ENCODE results near the gene TBC1D21. TPM values are rescaled to one million over a fixed set of nuclear protein-coding genes. Genes with fewer than 3 reads are reported as not detected.

The TBC1D21 gene
- total and polyA plus RNA-seq, 2 of the 8 experiments (the other 6 are each of a cell fraction or from before 2014, with no cell fraction given), result not detected

GRCh38 chr15:73931441-73931840 is 58.1 kb downstream of the TBC1D21 start:
- DNase-seq (ENCODE audit: low read depth in 1 of 2, low spot score in 2 of 2) (no peak), FAIRE-seq (no peak)
- peak overlapping the region in 1 of 4 experiments; percentile 37; a peak in 1 of 7 replicates for H3K9ac ChIP-seq (replicated peaks in 1 of 4; ENCODE audit: extremely low read depth in 1 of 4, low read depth in 3 of 4, low read length in 3 of 4)
- no peak overlapping the region for H4K8ac ChIP-seq (ENCODE audit: extremely low read depth, insufficient read depth, low read length)
- no peak overlapping the region for H3K4me2 ChIP-seq (ENCODE audit: insufficient read depth in 1 of 2, low read depth in 2 of 2, low read length in 2 of 2)
- 66% methylated on average over 2 of the region's 2 CpGs; no CpG with 5 or more reads in 1 of the 2 experiments for WGBS, 2 experiments (ENCODE audit: extremely low coverage in 1 of 2, insufficient coverage in 1 of 2, insufficient read length in 1 of 2, insufficient replicate concordance in 2 of 2, low coverage in 1 of 2, low lambda C conversion rate in 2 of 2, missing lambda C conversion rate in 1 of 2)
- no peaks in the 10 kb centered on the region for H3K79me2 ChIP-seq (ENCODE audit: control insufficient read depth in 1 of 2, insufficient read depth in 2 of 2, low read length in 2 of 2)
- H3K18ac ChIP-seq (ENCODE audit: extremely low read depth, low read length), result no peak overlapping the region
- no peak overlapping the region for H2BK5ac ChIP-seq (ENCODE audit: low read depth, low read length)
- H2BK120ac ChIP-seq (replicated peaks; ENCODE audit: low read depth, low read length), result no peak overlapping the region
- H2BK12ac ChIP-seq (ENCODE audit: low read depth, low read length), result no peak overlapping the region
- no peak overlapping the region for H2BK15ac ChIP-seq (ENCODE audit: low read length)
- H3K27me3 ChIP-seq (replicated peaks in 1 of 4; ENCODE audit: control insufficient read depth in 3 of 4, extremely low read depth in 1 of 4, insufficient read depth in 3 of 4, low read length in 3 of 4), result peaks cover 0 to 5% (median 2%) of the 10 kb centered on the region in 4 experiments; a peak in 3 of 7 replicates
- ChIA-PET POLR2A (ENCODE audit: partially characterized antibody) (no interaction called here), CTCF (ENCODE audit: partially characterized antibody) (interaction anchor here (0.6 to 2.6 kb wide), 6 partner anchors 19 to 106 kb away, joined by 3 to 16 read pairs (median 4); no protein-coding TSS in a partner anchor)
- no peak overlapping the region for H3K27ac ChIP-seq (ENCODE audit: low read depth, low read length)
- no peak overlapping the region for H4K5ac ChIP-seq (ENCODE audit: insufficient read length, low read depth, low read length)
- H2BK20ac ChIP-seq (ENCODE audit: low read length), result no peak overlapping the region
- TF ChIP-seq JUND (IDR thresholded peaks at IDR 0.05; ENCODE audit: low read length) (no peak), USF2 (IDR thresholded peaks at IDR 0.05; ENCODE audit: low read length) (no peak), KDM5A (IDR thresholded peaks at IDR 0.05; ENCODE audit: low read length) (no peak), NANOG (IDR thresholded peaks at IDR 0.05; ENCODE audit: insufficient read depth, low read depth, low read length, poor library complexity, severe bottlenecking) (no peak), GTF2F1 (IDR thresholded peaks at IDR 0.05; ENCODE audit: borderline replicate concordance, low read depth, low read length) (no peak), BCL11A (IDR thresholded peaks at IDR 0.05; ENCODE audit: low read depth in 2 of 2, low read length in 2 of 2) (no peak), POU5F1 (IDR thresholded peaks at IDR 0.05; ENCODE audit: low read depth, low read length) (no peak), FOSL1 (IDR thresholded peaks at IDR 0.05; ENCODE audit: insufficient read depth, low read depth, low read length) (no peak), KDM4A (IDR thresholded peaks at IDR 0.05; ENCODE audit: low read depth, low read length, severe bottlenecking) (no peak)
- H3K23me2 ChIP-seq (ENCODE audit: low read depth, low read length), result peaks cover 13% of the 10 kb centered on the region
- H3K4ac ChIP-seq (replicated peaks; ENCODE audit: insufficient read length, low read depth, low read length), result no peak overlapping the region
- no peak overlapping the region for H2AK5ac ChIP-seq (ENCODE audit: low read depth, low read length)
- no peak overlapping the region for H3K14ac ChIP-seq (ENCODE audit: insufficient read length)
- no peaks in the 10 kb centered on the region for H3K9me3 ChIP-seq (ENCODE audit: insufficient read depth in 2 of 2, low read depth in 1 of 2, low read length in 1 of 2)
- no peaks in the 10 kb centered on the region for H3K79me1 ChIP-seq (ENCODE audit: low read depth, low read length)
- H3K56ac ChIP-seq (replicated peaks; ENCODE audit: insufficient read length, low read depth, low read length), result no peak overlapping the region
- H3K36me3 ChIP-seq (ENCODE audit: control insufficient read depth in 2 of 4, insufficient read depth in 4 of 4, low read length in 3 of 4), result no peaks in the 10 kb centered on the region
- H2AFZ ChIP-seq (ENCODE audit: low read length), result no peak overlapping the region
- H4K91ac ChIP-seq (replicated peaks; ENCODE audit: insufficient read length, low read length), result no peak overlapping the region
- H3K4me1 ChIP-seq (replicated peaks in 1 of 4; ENCODE audit: control insufficient read depth in 3 of 4, insufficient read depth in 4 of 4, low read length in 3 of 4), result peaks cover 0 to 9% (median 4%) of the 10 kb centered on the region in 4 experiments; a peak in 6 of 7 replicates
- H3K23ac ChIP-seq (ENCODE audit: insufficient read length), result no peak overlapping the region
- H4K20me1 ChIP-seq (replicated peaks in 1 of 2; ENCODE audit: control insufficient read depth in 1 of 2, insufficient read depth in 2 of 2, low read length in 2 of 2), result peaks cover 0 to 7% of the 10 kb centered on the region in 2 experiments
- no peak overlapping the region for H3K4me3 ChIP-seq (ENCODE audit: extremely low read depth in 1 of 4, insufficient read depth in 2 of 4, low read depth in 3 of 4, low read length in 4 of 4)

All from H1 (cell line).